ENCODE measurements around the gene ZDHHC7.

- TF ChIP-seq CTCF (conservative IDR thresholded peaks at IDR 0.05 in 1 of 2, IDR thresholded peaks at IDR 0.05 in 1 of 2; ENCODE audit: extremely low read depth in 1 of 2, insufficient read depth in 1 of 2, low read depth in 1 of 2, low read length in 2 of 2) (no peak), EZH2 (IDR thresholded peaks at IDR 0.05; ENCODE audit: borderline replicate concordance, low read length) (no peak)
Observed at GRCh38 chr16:84986879-84987278, 24.5 kb downstream of the ZDHHC7 start.
